GM12878 (cell line): ENCODE results near the gene TRPT1. TPM values are rescaled to one million over a fixed set of nuclear protein-coding genes. Genes with fewer than 3 reads are reported as not detected.

ENCODE experiments used
- ATF3 ChIP-seq: IDR thresholded peaks from 2 replicates; pipeline ENCODE4 v1.6.1; 2011; ENCODE audit warnings: low read depth, mild to moderate bottlenecking, low read length, moderate library complexity, borderline replicate concordance; ENCODE audit errors: extremely low read depth
- CBX3 ChIP-seq: fragments of 200-600 bp; sonication (generic); IDR thresholded peaks from 2 replicates; pipeline ENCODE4 v1.6.1; 2016; ENCODE audit warnings: low read depth, borderline replicate concordance
- CHD4 ChIP-seq: fragments of 200-600 bp; sonication (generic); IDR thresholded peaks from 2 replicates; pipeline ENCODE4 v1.6.1; 2016; ENCODE audit warnings: mild to moderate bottlenecking
- CREB1 ChIP-seq: IDR thresholded peaks from 2 replicates; pipeline ENCODE4 v1.6.1; 2012; ENCODE audit warnings: low read depth, mild to moderate bottlenecking, inconsistent platforms
- EGR1 ChIP-seq, 2 experiments: IDR thresholded peaks; 1 replicate in 1 of 2; 2 replicates in 1 of 2; pipeline ENCODE4 v1.6.1; 2011 to 2012; ENCODE audit warnings: low read depth in 2 of 2, low read length in 2 of 2, borderline replicate concordance in 1 of 2, mild to moderate bottlenecking in 1 of 2, moderate library complexity in 1 of 2
- ESRRA ChIP-seq: IDR thresholded peaks from 2 replicates; pipeline ENCODE4 v1.6.1; 2012; ENCODE audit warnings: mild to moderate bottlenecking, low read length, improper control_type of control experiment
- HDGF ChIP-seq: fragments of 450-650 bp; IDR thresholded peaks from 2 replicates; pipeline ENCODE4 v1.6.1; 2016; ENCODE audit warnings: antibody characterized with exemption
- IRF4 ChIP-seq: IDR thresholded peaks from 2 replicates; pipeline ENCODE4 v1.6.1; 2011; ENCODE audit warnings: low read depth, low read length
- MEF2A ChIP-seq: IDR thresholded peaks from 2 replicates; pipeline ENCODE4 v1.6.1; 2011; ENCODE audit warnings: low read depth, mild to moderate bottlenecking, low read length, moderate library complexity; ENCODE audit not compliant: insufficient read depth
- MLLT1 ChIP-seq: fragments of 450-650 bp; IDR thresholded peaks from 2 replicates; pipeline ENCODE4 v1.6.1; 2016; ENCODE audit warnings: mild to moderate bottlenecking
- NFYA ChIP-seq: IDR thresholded peaks from 2 replicates; pipeline ENCODE4 v1.6.1; 2011; ENCODE audit warnings: low read depth, mild to moderate bottlenecking, low read length, improper control_type of control experiment, borderline replicate concordance
- NR2C2 ChIP-seq: IDR thresholded peaks from 2 replicates; pipeline ENCODE4 v1.6.1; 2011; ENCODE audit warnings: borderline replicate concordance, low read depth; ENCODE audit not compliant: control insufficient read depth, insufficient read length
- NRF1 ChIP-seq: conservative IDR thresholded peaks from 2 replicates; pipeline ENCODE4 v1.6.1; 2011; ENCODE audit warnings: mild to moderate bottlenecking, low read depth, low read length, improper control_type of control experiment
- RCOR1 ChIP-seq: conservative IDR thresholded peaks from 2 replicates; pipeline ENCODE4 v1.6.1; 2012; ENCODE audit warnings: low read depth, low read length, improper control_type of control experiment
- RELB ChIP-seq: fragments of 450-650 bp; IDR thresholded peaks from 2 replicates; pipeline ENCODE4 v1.6.1; 2017; ENCODE audit warnings: low read depth, mild to moderate bottlenecking, moderate library complexity
- RUNX3 ChIP-seq: IDR thresholded peaks from 2 replicates; pipeline ENCODE4 v1.6.1; 2012; ENCODE audit warnings: low read length, inconsistent platforms
- SIN3A ChIP-seq: IDR thresholded peaks from 2 replicates; pipeline ENCODE4 v1.6.1; 2012; ENCODE audit warnings: low read depth, low read length, improper control_type of control experiment
- TCF3 ChIP-seq: IDR thresholded peaks from 2 replicates; pipeline ENCODE4 v1.6.1; 2012; ENCODE audit warnings: low read depth, mild to moderate bottlenecking, low read length, borderline replicate concordance; ENCODE audit not compliant: insufficient read depth
- WRNIP1 ChIP-seq: IDR thresholded peaks from 2 replicates; pipeline ENCODE4 v1.6.1; 2011; ENCODE audit warnings: low read depth, low read length, improper control_type of control experiment, borderline replicate concordance
- ZBTB11 ChIP-seq: fragments of 450-650 bp; formaldehyde crosslinking; IDR thresholded peaks from 2 replicates; pipeline ENCODE4 v1.5.0; 2022; ENCODE audit warnings: mild to moderate bottlenecking, missing genetic modification characterization
- ZNF24 ChIP-seq: fragments of 450-650 bp; IDR thresholded peaks from 2 replicates; pipeline ENCODE4 v1.6.1; 2017; ENCODE audit warnings: antibody characterized with exemption, mild to moderate bottlenecking
- ZZZ3 ChIP-seq: IDR thresholded peaks from 2 replicates; pipeline ENCODE4 v1.6.1; 2011; ENCODE audit warnings: low read depth; ENCODE audit not compliant: control insufficient read depth, insufficient read length
- polyA plus RNA-seq, 11 experiments: library from polyadenylated mRNA; depleted of rRNA in 4 of 11; unstranded in 6 of 11; stranded (reverse) in 5 of 11; fragments of >200 nt; fragmentation: Nextera tagmentation in 4 of 11; fragmentation: Illumina TruSeq in 1 of 11; extraction: Ambion mirVana in 4 of 11; extraction: Trizol in 1 of 11; gene quantifications; 1 replicate in 1 of 11; 2 replicates in 10 of 11; pipeline versions ENCODE4 v1.2.1 to v1.2.3, GENCODE V29; 2011 to 2016; ENCODE audit warnings: inconsistent platforms in 2 of 11, missing spikeins in 2 of 11, low read depth in 1 of 11
- total RNA-seq, 4 experiments: library from RNA; depleted of rRNA in 3 of 4; stranded (reverse); fragments of >200 nt in 3 of 4; fragmentation: Illumina TruSeq in 1 of 4; extraction: Trizol in 1 of 4; gene quantifications; 2 replicates each; pipeline versions ENCODE4 v1.2.1 to v1.2.3, GENCODE V29; 2013 to 2021

TRPT1 gene
- total and polyA plus RNA-seq, 10 of the 15 experiments (the other 5 are each of a cell fraction or from before 2014, with no cell fraction given) = 7.1 to 63.0 (median 31.4) TPM

- no peak for TF ChIP-seq ZBTB11 (CRISPR knock-in tag)
- no peak for TF ChIP-seq ZNF24
- TF ChIP-seq EGR1 (IDR thresholded peaks at IDR 0.05; ENCODE audit: borderline replicate concordance in 1 of 2, low read depth in 2 of 2, low read length in 2 of 2) = peak in 1 of 2 experiments; percentile 31; a peak in 1 of 3 replicates
- TF ChIP-seq CHD4 = no peak
- TF ChIP-seq WRNIP1 = no peak
- no peak for TF ChIP-seq MEF2A
- no peak; the same call in none of the 2 replicates for TF ChIP-seq CREB1
- no peak for TF ChIP-seq IRF4
- TF ChIP-seq CBX3 = no peak
- no peak for TF ChIP-seq ZZZ3
- no peak for TF ChIP-seq RCOR1
- no peak for TF ChIP-seq ESRRA
- no peak for TF ChIP-seq ATF3
- no peak for TF ChIP-seq NR2C2
- TF ChIP-seq NRF1 = no peak
- TF ChIP-seq RUNX3 = peak; percentile 65
- no peak for TF ChIP-seq RELB
- TF ChIP-seq HDGF = 0 out of 2 replicates have a peak, but pooled peaks have one; percentile 59
- TF ChIP-seq NFYA = no peak
- peak; percentile 94 for TF ChIP-seq TCF3
- no peak; the same call in 1 of the 2 replicates for TF ChIP-seq MLLT1
- no peak for TF ChIP-seq SIN3A
Measured at GRCh38 chr11:64230171-64230984, 4.4 kb upstream of the TRPT1 start, which contains the start of gene DNAJC4 (continued).
